Parathyroid adenoma (tissue), 2 donors: ENCODE data around the gene CAMTA1.
A peak's percentile ranks its signal among the peaks of the same experiment; 100 is the strongest.

Source experiments
- H2AFZ ChIP-seq: fragments of 300-600 bp; sonication (generic); one replicate; pipeline ENCODE4 v1.7.0; 2017; ENCODE audit warnings: antibody characterized with exemption, mild to moderate bottlenecking
- H3K27ac ChIP-seq: fragments of 300-600 bp; sonication (generic); one replicate; pipeline ENCODE4 v1.7.0; 2017
- H3K27me3 ChIP-seq: fragments of 300-600 bp; sonication (generic); one replicate; pipeline ENCODE4 v1.7.0; 2017; ENCODE audit warnings: low read length; ENCODE audit not compliant: control insufficient read depth, insufficient read depth
- H3K36me3 ChIP-seq: fragments of 300-600 bp; sonication (generic); one replicate; pipeline ENCODE4 v1.7.0; 2017; ENCODE audit warnings: low read length; ENCODE audit not compliant: control insufficient read depth, insufficient read depth
- H3K4me1 ChIP-seq: fragments of 300-600 bp; sonication (generic); one replicate; pipeline ENCODE4 v1.7.0; 2017; ENCODE audit warnings: control low read depth
- H3K4me2 ChIP-seq: fragments of 300-600 bp; sonication (generic); one replicate; pipeline ENCODE4 v1.7.0; 2017; ENCODE audit warnings: low read length
- H3K4me3 ChIP-seq: fragments of 300-600 bp; sonication (generic); one replicate; pipeline ENCODE4 v1.7.0; 2017; ENCODE audit warnings: low read depth, low read length
- H3K79me2 ChIP-seq: fragments of 300-600 bp; sonication (generic); one replicate; pipeline ENCODE4 v1.7.0; 2017; ENCODE audit warnings: control low read depth
- H3K9ac ChIP-seq: fragments of 300-600 bp; sonication (generic); one replicate; pipeline ENCODE4 v1.7.0; 2017; ENCODE audit warnings: mild to moderate bottlenecking
- H3K9me3 ChIP-seq: fragments of 300-600 bp; sonication (generic); one replicate; pipeline ENCODE4 v1.7.0; 2017; ENCODE audit warnings: low read length; ENCODE audit not compliant: control insufficient read depth
- TF ChIP-seq, protein P1 (sequence below): fragments of 300-600 bp; sonication (generic); IDR thresholded peaks from one replicate; pipeline ENCODE4 v1.7.0; 2017; ENCODE audit warnings: antibody characterized with exemption, mild to moderate bottlenecking
- donor health status: primary hyperparathyroidism.

CAMTA1 gene

DNA sequence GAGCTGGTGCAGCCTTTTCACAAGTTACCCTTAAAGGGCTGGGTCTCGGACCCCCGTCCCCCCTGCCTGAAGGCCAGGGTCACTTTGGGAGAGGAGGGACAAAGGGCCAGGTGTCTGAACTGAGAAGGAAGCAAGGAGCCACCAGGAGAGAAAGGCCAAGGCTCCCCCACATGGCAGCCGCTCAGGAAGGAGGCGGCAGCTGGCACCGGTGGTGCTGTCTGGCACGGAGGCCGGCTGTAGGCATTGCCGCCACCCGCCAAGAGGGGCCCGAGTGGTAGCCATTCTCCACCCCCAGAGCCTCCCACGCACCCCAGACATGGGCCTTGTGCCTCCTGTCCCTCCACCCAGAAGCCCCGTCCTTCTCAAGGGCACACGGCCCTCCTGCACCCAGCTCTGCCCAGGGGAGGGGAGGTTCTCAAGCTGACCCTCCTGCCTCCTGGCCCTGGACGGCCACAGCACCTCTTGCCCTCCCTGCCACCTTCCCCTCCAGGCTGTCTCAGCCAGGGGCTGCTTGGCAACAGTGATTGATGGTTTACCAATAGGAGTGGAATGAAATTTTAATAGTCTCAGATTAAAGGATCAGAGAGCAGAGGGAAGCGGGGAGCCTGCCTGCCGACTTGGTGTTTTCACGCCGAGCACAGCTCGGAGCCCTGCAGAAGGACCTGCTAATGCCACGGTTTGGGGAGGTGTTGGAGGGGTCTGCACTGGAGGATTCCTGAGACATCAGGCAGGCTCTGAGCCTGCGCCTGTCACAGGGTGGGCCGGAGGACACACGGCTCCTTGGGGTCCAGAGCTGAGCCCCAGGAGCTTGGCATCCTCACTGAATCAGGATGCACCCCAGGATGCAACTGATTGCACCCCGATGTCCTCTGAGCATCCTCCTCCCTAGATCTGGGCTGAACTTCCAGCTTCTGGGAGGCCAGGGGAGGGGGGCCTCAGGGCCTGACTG is 773.9 kb downstream of the CAMTA1 start:
- no peak overlapping the region for H3K9ac ChIP-seq
- H3K27ac ChIP-seq, result no peak overlapping the region
- no peaks in the 10 kb centered on the region for H3K27me3 ChIP-seq
- H3K79me2 ChIP-seq, result no peaks in the 10 kb centered on the region
- H3K4me3 ChIP-seq, result no peak overlapping the region
- TF ChIP-seq, protein P1, sequence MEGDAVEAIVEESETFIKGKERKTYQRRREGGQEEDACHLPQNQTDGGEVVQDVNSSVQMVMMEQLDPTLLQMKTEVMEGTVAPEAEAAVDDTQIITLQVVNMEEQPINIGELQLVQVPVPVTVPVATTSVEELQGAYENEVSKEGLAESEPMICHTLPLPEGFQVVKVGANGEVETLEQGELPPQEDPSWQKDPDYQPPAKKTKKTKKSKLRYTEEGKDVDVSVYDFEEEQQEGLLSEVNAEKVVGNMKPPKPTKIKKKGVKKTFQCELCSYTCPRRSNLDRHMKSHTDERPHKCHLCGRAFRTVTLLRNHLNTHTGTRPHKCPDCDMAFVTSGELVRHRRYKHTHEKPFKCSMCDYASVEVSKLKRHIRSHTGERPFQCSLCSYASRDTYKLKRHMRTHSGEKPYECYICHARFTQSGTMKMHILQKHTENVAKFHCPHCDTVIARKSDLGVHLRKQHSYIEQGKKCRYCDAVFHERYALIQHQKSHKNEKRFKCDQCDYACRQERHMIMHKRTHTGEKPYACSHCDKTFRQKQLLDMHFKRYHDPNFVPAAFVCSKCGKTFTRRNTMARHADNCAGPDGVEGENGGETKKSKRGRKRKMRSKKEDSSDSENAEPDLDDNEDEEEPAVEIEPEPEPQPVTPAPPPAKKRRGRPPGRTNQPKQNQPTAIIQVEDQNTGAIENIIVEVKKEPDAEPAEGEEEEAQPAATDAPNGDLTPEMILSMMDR, result no peak
- no peaks in the 10 kb centered on the region for H3K9me3 ChIP-seq
- H3K4me1 ChIP-seq, result peaks cover 13% of the 10 kb centered on the region
- H2AFZ ChIP-seq, result no peak overlapping the region
- H3K36me3 ChIP-seq, result no peaks in the 10 kb centered on the region
- no peak overlapping the region for H3K4me2 ChIP-seq

DNA sequence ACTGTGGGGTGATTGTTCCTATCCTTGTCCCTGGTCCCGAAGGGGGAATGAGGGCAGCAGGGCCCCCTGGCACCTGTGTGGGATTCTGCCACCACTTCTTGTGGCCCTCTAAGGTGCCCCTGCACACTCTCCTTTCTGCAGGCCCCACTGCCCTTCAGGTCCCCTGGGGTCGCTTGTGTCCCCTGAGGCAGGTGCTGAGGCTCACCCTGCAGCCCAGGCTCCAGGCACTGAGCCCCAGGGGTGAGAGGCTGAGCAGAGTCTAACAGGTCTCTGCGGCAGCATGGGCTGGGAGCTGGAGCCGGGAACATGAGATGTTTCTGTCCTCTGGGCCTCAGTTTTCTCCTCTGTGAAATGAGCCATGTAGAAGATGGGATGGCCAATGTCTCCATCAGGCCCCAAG is 774.9 kb downstream of the CAMTA1 start:
- H3K79me2 ChIP-seq, result no peaks in the 10 kb centered on the region
- H3K27ac ChIP-seq, result no peak overlapping the region
- H3K9ac ChIP-seq, result no peak overlapping the region
- H3K27me3 ChIP-seq, result no peaks in the 10 kb centered on the region
- no peak overlapping the region for H2AFZ ChIP-seq
- no peaks in the 10 kb centered on the region for H3K36me3 ChIP-seq
- no peaks in the 10 kb centered on the region for H3K9me3 ChIP-seq
- peaks cover 13% of the 10 kb centered on the region for H3K4me1 ChIP-seq
- H3K4me2 ChIP-seq, result no peak overlapping the region
- H3K4me3 ChIP-seq, result no peak overlapping the region
- TF ChIP-seq, protein P1, result no peak

DNA sequence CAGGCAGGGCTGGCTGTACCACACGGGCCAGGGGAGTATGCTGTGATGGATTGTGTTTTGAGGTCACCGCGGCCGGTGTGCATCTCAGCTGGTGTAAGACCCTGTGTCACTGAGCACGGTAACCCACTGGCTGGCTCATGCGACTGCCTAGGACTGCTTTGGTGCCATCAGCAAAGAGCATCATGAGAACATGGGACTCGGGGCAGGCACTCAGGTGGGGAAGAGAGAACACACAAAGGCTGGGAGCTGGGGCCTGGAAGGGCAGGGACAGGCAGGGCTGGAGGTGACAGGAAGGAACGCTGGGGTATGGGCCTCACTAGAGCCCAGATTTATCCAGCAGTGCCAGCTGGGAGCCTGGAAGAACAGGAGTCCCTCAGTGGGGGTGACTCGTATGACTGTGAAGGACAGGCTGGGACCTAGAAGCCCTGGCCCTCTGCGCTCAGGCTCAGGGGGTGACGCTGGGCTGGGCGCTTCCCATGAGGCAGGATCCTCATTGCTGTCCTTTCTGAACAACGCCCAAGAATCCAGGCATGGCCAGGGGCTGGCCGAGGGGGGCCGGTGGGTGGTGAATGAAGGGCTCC is 775.4 kb downstream of the CAMTA1 start:
- Histone ChIP-seq H3K9me3 (no peaks in the 10 kb centered on the region), H3K27me3 (no peaks in the 10 kb centered on the region), H3K9ac (no peak overlapping the region), H3K4me3 (no peak overlapping the region), H3K4me1 (peaks cover 13% of the 10 kb centered on the region), H2AFZ (no peak overlapping the region), H3K36me3 (no peaks in the 10 kb centered on the region), H3K27ac (no peak overlapping the region), H3K4me2 (no peak overlapping the region), H3K79me2 (no peaks in the 10 kb centered on the region)
- TF ChIP-seq, protein P1, result no peak

DNA sequence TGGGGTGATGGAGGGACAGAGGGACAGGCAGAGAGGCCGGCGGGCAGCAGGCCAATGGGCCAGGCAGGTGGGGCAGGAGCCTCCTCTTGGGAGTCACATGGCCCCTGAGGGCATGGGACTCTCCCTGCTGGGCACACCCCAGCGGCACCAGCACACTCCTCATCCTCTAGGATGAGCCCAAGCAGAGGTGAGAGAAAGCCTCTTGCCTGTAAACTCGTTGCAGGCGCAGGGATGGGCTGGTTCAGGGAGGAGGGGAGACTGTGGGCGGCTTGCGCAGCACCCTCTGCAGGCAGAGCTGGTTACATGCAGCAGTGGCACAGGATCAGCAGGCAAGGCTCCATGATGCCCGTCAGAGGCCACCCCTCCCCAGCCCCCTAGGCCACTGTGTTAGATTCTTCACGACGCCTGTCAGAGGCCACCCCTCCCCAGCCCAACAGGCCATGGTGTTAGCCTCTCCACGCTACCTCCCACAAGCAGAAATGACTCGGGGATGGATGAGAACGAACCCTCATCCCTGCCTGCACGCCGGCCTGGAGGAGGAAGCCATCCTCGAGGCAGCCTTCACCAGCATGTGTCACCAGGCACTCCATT is 776.2 kb downstream of the CAMTA1 start:
- Histone ChIP-seq H2AFZ (peak overlapping the region; percentile 48), H3K4me2 (no peak overlapping the region), H3K4me1 (peaks cover 13% of the 10 kb centered on the region), H3K27ac (peak overlapping the region; percentile 71), H3K79me2 (no peaks in the 10 kb centered on the region), H3K27me3 (no peaks in the 10 kb centered on the region), H3K4me3 (no peak overlapping the region), H3K9ac (no peak overlapping the region), H3K36me3 (no peaks in the 10 kb centered on the region), H3K9me3 (no peaks in the 10 kb centered on the region)
- TF ChIP-seq, protein P1, result no peak
